KMS-11 (cell line): Measurements from ENCODE around the gene RGSL1.

Source experiments
- H2AFZ ChIP-seq: fragments of 200-600 bp; sonication (generic); 2 replicates; pipeline ENCODE4 v1.6.1; 2016; ENCODE audit warnings: antibody characterized with exemption, mixed run types, low read depth
- H3K27ac ChIP-seq: fragments of 200-600 bp; sonication (generic); 2 replicates; pipeline ENCODE4 v1.6.1; 2016; ENCODE audit warnings: mild to moderate bottlenecking, mixed run types
- H3K27me3 ChIP-seq: fragments of 200-600 bp; sonication (generic); 2 replicates; pipeline ENCODE4 v1.6.1; 2017; ENCODE audit warnings: mild to moderate bottlenecking, low read depth, mixed run types, moderate library complexity; ENCODE audit not compliant: insufficient read depth
- H3K36me3 ChIP-seq: fragments of 200-600 bp; sonication (generic); 2 replicates; pipeline ENCODE4 v1.6.1; 2017; ENCODE audit warnings: mild to moderate bottlenecking, mixed run types; ENCODE audit not compliant: insufficient read depth
- H3K4me1 ChIP-seq: fragments of 200-600 bp; sonication (generic); 2 replicates; pipeline ENCODE4 v1.6.1; 2016; ENCODE audit warnings: mild to moderate bottlenecking, low read depth, mixed run types; ENCODE audit not compliant: poor library complexity, severe bottlenecking
- H3K4me2 ChIP-seq: fragments of 200-600 bp; sonication (generic); 2 replicates; pipeline ENCODE4 v1.7.0; 2016; ENCODE audit warnings: mild to moderate bottlenecking, mixed run types
- H3K4me3 ChIP-seq: fragments of 200-600 bp; sonication (generic); IDR thresholded peaks from 2 replicates; pipeline ENCODE4 v1.6.1; 2017; ENCODE audit warnings: low read depth, low read length, mixed read lengths; ENCODE audit not compliant: insufficient read depth
- H3K79me2 ChIP-seq: fragments of 200-600 bp; sonication (generic); 2 replicates; pipeline ENCODE4 v1.6.1; 2016; ENCODE audit warnings: low read depth, mixed run types; ENCODE audit not compliant: insufficient read depth
- H3K9ac ChIP-seq: fragments of 200-600 bp; sonication (generic); 2 replicates; pipeline ENCODE4 v1.6.1; 2016; ENCODE audit warnings: mild to moderate bottlenecking, mixed run types
- H4K20me1 ChIP-seq: fragments of 200-600 bp; sonication (generic); 2 replicates; pipeline ENCODE4 v1.6.1; 2016; ENCODE audit warnings: mild to moderate bottlenecking, mixed run types; ENCODE audit not compliant: insufficient read depth
- TF ChIP-seq, protein P1 (sequence below): fragments of 200-600 bp; sonication (generic); conservative IDR thresholded peaks from 2 replicates; pipeline ENCODE4 v1.6.1; 2017; ENCODE audit warnings: low read depth, mild to moderate bottlenecking, antibody characterized with exemption, low read length, moderate library complexity, mixed read lengths

RGSL1 gene

DNA sequence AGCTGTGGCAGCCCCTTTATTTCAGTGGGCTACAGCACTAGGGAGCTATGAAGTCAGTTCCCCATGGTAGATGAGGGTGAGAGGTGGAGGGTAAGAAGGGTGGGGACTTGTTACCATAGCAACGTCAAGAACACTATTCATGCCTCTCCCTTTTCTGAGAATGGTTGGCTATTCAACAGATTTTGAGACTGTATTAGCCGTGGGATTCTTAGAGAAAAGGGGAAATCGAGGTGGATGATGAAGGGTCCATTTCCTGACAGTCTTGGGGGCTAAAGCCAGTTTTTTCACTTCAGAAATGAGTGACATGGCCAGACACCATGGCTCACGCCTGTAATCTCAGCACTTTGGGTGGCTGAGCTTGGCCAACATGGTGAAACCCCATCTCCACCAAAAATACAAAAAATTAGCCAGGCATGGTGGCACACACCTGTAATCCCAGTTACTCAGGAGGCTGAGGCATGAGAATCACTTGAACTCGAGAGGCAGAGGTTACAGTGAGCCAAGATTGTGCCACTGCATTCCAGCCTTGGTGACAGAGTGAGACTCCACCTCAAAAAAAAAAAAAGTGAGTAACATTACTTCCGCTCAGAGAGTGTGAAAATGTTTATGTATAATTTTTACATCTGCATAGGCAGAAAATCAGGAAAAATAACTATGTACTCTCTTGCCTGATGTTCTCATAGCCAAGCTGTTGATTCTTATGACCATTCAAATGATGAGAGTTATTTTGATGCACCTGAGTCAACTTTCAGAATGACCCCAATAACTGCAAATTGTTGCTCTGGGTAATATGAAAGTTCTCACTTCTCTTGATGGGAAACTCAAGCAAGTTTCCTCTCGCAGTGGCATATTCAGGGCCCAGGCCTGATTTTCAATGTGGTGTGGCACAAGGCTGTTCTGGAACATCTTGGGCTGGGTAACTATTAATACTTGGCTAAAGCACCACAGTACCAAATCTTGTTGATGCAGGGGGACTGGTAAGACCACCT lies 23.2 kb upstream of the RGSL1 start:
- Histone ChIP-seq H3K36me3 (no peaks in the 10 kb centered on the region), H3K9ac (no peak overlapping the region), H3K4me3 (no peak overlapping the region), H4K20me1 (no peaks in the 10 kb centered on the region), H3K27ac (no peak overlapping the region), H3K4me2 (no peak overlapping the region), H2AFZ (no peak overlapping the region), H3K27me3 (no peaks in the 10 kb centered on the region), H3K79me2 (no peaks in the 10 kb centered on the region), H3K4me1 (peaks cover 7% of the 10 kb centered on the region)
- TF ChIP-seq, protein P1, sequence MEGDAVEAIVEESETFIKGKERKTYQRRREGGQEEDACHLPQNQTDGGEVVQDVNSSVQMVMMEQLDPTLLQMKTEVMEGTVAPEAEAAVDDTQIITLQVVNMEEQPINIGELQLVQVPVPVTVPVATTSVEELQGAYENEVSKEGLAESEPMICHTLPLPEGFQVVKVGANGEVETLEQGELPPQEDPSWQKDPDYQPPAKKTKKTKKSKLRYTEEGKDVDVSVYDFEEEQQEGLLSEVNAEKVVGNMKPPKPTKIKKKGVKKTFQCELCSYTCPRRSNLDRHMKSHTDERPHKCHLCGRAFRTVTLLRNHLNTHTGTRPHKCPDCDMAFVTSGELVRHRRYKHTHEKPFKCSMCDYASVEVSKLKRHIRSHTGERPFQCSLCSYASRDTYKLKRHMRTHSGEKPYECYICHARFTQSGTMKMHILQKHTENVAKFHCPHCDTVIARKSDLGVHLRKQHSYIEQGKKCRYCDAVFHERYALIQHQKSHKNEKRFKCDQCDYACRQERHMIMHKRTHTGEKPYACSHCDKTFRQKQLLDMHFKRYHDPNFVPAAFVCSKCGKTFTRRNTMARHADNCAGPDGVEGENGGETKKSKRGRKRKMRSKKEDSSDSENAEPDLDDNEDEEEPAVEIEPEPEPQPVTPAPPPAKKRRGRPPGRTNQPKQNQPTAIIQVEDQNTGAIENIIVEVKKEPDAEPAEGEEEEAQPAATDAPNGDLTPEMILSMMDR, result no peak

DNA sequence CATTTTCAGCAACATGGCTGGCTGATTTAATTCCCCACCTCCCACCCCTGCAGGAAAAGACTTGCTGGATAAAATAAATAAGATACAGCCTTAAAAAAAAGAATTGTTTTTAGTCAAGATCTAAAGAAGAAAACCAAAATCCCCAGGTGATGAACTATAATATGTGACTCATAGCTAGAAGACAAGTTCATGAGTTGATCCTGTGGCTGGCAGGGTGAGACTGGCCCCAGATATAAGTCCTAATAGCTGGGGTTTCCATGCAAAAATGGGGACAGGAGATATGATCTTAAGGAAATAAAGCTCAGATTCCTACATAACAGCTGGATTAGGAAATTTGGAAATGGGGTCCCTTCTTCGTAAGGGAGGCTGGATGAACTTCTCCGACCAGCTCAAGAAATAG lies 21.9 kb upstream of the RGSL1 start:
- Histone ChIP-seq H3K4me3 (no peak overlapping the region), H3K79me2 (no peaks in the 10 kb centered on the region), H3K27ac (no peak overlapping the region), H3K4me2 (no peak overlapping the region), H2AFZ (no peak overlapping the region), H4K20me1 (no peaks in the 10 kb centered on the region), H3K27me3 (no peaks in the 10 kb centered on the region), H3K9ac (no peak overlapping the region), H3K36me3 (no peaks in the 10 kb centered on the region), H3K4me1 (peaks cover 7% of the 10 kb centered on the region)
- TF ChIP-seq, protein P1, result no peak

DNA sequence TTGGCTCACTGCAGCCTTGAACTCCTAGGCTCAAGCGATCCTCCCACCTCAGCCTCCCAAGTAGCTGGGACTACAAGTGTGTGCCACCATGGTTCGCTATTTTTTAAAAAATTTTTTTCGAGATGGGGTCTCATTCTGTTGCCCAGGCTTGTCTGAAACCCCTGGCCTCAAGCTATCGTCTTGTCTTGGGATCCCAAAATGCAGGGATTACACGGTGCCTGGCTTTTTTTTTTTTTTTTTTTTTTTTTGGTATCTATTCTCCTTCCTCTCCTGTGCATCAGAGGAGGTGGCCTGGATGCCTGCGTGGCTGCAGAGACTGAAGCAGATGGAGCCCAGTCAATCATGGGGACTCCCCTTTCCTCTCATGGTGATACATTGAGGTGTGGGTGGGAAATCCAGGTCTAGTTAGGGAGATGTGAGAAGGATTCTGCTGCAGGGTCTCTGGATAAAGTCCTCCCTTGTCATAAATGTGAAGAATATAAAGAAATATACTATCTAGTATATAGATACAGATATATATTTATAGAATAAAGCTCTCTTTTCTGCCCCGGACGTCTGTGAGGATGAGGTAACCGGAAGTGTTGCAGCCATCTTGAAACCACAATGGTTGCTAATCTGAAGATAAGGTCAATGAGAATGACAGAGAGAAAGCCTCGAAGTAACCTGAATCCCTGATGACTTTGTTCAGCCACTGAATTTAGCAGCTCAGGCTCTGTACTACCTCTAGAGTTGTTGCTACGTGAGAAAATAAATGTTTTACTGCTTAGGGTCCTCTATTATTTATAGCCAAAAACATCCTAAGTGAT lies 19.5 kb upstream of the RGSL1 start:
- Histone ChIP-seq H3K9ac (no peak overlapping the region), H3K27me3 (no peaks in the 10 kb centered on the region), H3K4me1 (peaks cover 7% of the 10 kb centered on the region), H3K36me3 (no peaks in the 10 kb centered on the region), H3K4me3 (no peak overlapping the region), H2AFZ (no peak overlapping the region), H3K4me2 (no peak overlapping the region), H4K20me1 (no peaks in the 10 kb centered on the region), H3K79me2 (no peaks in the 10 kb centered on the region), H3K27ac (no peak overlapping the region)
- TF ChIP-seq, protein P1, result no peak

- no peaks in the 10 kb centered on the region for H3K27me3 ChIP-seq
- H2AFZ ChIP-seq, result no peak overlapping the region
- H3K36me3 ChIP-seq, result no peaks in the 10 kb centered on the region
- H3K4me1 ChIP-seq, result peaks cover 7% of the 10 kb centered on the region
- TF ChIP-seq, protein P1, result no peak
- no peak overlapping the region for H3K4me2 ChIP-seq
- no peak overlapping the region for H3K4me3 ChIP-seq
- no peak overlapping the region for H3K27ac ChIP-seq
- no peaks in the 10 kb centered on the region for H4K20me1 ChIP-seq
- H3K79me2 ChIP-seq, result no peaks in the 10 kb centered on the region
- H3K9ac ChIP-seq, result no peak overlapping the region
Observed at GRCh38 chr1:182431278-182431677, 18.7 kb upstream of the RGSL1 start.
